CD4-positive, alpha-beta T cell treated with Interleukin-2 at 100 ng/mL for 4 hours (primary cell): Measurements from ENCODE around the gene WDR43.

Experiments
- DNase-seq: peaks from one replicate; pipeline ENCODE4 v3.0.0-alpha.2; 2020; ENCODE audit warnings: low spot score

The WDR43 gene

GRCh38 chr2:28908172-28908571 is 13.7 kb downstream of the WDR43 start:
- no peak for DNase-seq

GRCh38 chr2:28909655-28910353 is 15.3 kb downstream of the WDR43 start:
- no peak for DNase-seq

- DNase-seq, result no peak
Measured at GRCh38 chr2:28915939-28916338, 21.5 kb downstream of the WDR43 start.

- no peak for DNase-seq
Measured at GRCh38 chr2:28926847-28927246, 32.4 kb downstream of the WDR43 start.

GRCh38 chr2:28927469-28927868 is 33.0 kb downstream of the WDR43 start:
- DNase-seq, result no peak

GRCh38 chr2:28927878-28928277 is 33.4 kb downstream of the WDR43 start:
- DNase-seq, result no peak

GRCh38 chr2:28929581-28929980 is 35.1 kb downstream of the WDR43 start:
- DNase-seq, result no peak

- no peak for DNase-seq
Measured at GRCh38 chr2:28930205-28930604, 35.7 kb downstream of the WDR43 start.

GRCh38 chr2:28934769-28935168 is 40.3 kb downstream of the WDR43 start:
- no peak for DNase-seq

- no peak for DNase-seq
Measured at GRCh38 chr2:28941008-28941407, 46.5 kb downstream of the WDR43 start.

GRCh38 chr2:28944535-28945248 is 50.2 kb downstream of the WDR43 start:
- DNase-seq, result no peak

GRCh38 chr2:28948160-28948559 is 53.7 kb downstream of the WDR43 start:
- no peak for DNase-seq

GRCh38 chr2:28949190-28949589 is 54.7 kb downstream of the WDR43 start:
- DNase-seq, result no peak

- DNase-seq, result no peak
Measured at GRCh38 chr2:28949617-28950305, 55.3 kb downstream of the WDR43 start.

- no peak for DNase-seq
Measured at GRCh38 chr2:28950941-28951630, 56.6 kb downstream of the WDR43 start.

- DNase-seq, result no peak
Measured at GRCh38 chr2:28951910-28952835, 57.7 kb downstream of the WDR43 start.

GRCh38 chr2:28952836-28953211 is 58.4 kb downstream of the WDR43 start:
- no peak for DNase-seq

- no peak for DNase-seq
Measured at GRCh38 chr2:28955467-28955866, 61.0 kb downstream of the WDR43 start.

GRCh38 chr2:28956415-28956826 is 62.0 kb downstream of the WDR43 start:
- DNase-seq, result peak; percentile 10

GRCh38 chr2:28956890-28957289 is 62.4 kb downstream of the WDR43 start:
- DNase-seq, result no peak

- peak; percentile 71 for DNase-seq
Measured at GRCh38 chr2:28958689-28959088, 64.2 kb downstream of the WDR43 start.
